NCI-H524 (cell line): ENCODE measurements around the gene DSCAML1.

Experiments used
- DNase-seq, 2 experiments: peaks; one replicate each; lab custom pipeline; 2025; lab: John Stamatoyannopoulos, UW

DSCAML1 gene

GRCh38 chr11:117443266-117444186, 353.5 kb downstream of the DSCAML1 start:
- peak; percentile 57 to 72 for DNase-seq

- DNase-seq, result no peak
These were observed 354.2 kb downstream of the DSCAML1 start for GRCh38 chr11:117442869-117443239.

- DNase-seq, result no peak
These were observed 354.8 kb downstream of the DSCAML1 start for GRCh38 chr11:117442049-117442868.

GRCh38 chr11:117441146-117441975, 355.7 kb downstream of the DSCAML1 start:
- DNase-seq, result no peak

DNA sequence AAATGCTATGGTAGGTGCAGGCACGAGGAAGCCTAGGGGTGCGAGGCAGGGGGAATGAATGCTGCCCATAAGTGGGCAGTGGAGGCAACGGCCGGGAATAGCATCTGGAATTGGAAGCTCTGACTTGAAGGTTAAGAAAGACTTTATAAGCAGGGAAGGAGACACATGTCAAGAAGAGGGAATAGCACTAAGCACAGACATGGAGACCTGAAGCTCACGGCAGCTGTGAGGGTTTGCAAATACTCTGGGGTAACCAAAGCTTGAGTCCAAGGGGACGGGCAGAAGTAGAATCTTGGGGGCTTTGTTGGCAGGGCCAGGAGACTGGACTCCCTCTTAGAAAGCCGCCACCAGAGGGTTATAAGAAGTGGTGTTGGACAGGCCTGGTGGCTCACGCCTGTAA, 356.8 kb downstream of the DSCAML1 start:
- no peak for DNase-seq

- no peak for DNase-seq
These were observed 357.8 kb downstream of the DSCAML1 start for GRCh38 chr11:117439256-117439655.

DNA sequence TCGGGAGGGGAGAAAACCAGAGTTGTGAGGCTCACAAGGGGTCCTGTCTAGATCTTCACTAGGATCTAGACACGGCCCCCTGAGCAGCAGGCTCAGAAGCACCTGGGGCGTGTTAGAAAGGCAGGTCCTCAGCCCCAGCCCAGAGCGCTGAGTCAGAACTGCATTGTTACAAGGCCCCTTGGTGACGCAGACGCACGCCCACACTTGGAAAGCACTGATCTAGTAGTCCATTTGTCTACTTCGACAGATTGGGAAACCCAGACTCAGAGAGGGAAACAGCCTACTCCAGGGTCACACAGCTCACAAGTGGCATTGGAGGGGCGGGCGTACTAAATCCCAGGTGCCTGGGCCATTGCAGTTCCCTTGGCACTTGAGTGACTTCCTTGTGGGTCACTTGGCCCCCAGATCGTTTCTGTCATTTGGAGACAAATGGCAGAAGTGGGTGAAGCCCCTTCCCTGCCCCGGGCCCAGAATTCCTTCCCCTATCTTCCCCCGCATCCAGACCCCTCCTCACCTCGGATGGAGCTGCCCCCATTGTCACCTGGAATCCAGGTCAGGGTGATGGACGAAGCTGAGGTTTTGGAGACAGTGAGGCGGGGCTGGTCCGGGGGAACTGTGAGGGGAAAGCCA, 358.5 kb downstream of the DSCAML1 start:
- no peak for DNase-seq

DNA sequence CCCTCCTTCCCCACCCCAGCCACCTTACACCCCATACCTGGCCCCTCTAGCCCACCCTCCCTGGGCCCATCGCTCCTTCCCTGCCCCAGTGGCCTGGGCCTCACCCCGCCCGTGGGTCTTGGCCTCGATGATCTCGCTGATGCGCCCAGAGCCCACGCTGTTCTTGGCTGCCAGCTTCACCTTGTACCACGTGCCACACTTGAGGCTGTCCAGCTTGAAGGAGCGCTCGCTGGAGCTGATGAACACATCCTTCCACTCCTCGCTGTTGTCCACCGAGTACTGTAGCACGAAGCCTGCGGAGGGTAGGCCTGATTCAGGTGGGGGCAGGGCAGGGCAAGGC, 359.3 kb downstream of the DSCAML1 start:
- DNase-seq, result no peak

- no peak for DNase-seq
These were observed 359.8 kb downstream of the DSCAML1 start for GRCh38 chr11:117437041-117437790.

- no peak for DNase-seq
These were observed 361.7 kb downstream of the DSCAML1 start for GRCh38 chr11:117435326-117435725.

GRCh38 chr11:117434481-117434880, 362.5 kb downstream of the DSCAML1 start:
- no peak for DNase-seq

- DNase-seq, result no peak
These were observed 363.3 kb downstream of the DSCAML1 start for GRCh38 chr11:117433717-117434116.

- no peak for DNase-seq
These were observed 365.6 kb downstream of the DSCAML1 start for GRCh38 chr11:117431436-117431835.

DNA sequence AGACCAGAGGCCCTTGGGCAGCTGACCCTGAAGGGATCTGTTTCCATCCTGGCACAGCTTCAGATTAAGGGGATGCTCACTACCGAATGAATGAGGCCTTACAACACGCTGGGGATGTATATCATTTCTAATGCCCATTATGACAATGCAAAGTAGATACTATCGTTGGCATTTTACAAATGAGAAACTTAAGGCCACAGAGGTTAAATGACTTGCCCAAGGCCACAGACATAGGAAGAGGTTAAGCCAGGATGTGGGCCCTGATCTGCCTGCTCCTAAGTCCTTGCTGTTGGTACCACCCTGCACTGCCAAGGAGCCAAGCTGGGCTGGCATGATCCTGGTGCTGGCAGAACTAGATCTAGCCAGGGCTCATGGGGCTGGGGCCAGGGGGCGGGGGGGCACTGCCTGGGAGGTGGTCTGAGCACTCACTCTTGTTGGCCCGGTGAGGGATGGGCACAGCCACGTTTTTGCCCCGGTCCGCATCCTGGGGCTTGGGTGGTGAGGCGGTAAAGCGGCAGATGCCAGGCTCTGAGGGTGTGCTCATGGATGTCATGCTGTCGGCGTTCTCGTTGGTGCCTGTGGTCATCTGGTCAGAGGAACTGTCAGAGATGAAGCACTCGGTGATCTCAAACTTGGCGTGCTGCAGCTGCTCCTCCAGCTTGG, 366.6 kb downstream of the DSCAML1 start:
- no peak for DNase-seq

DNA sequence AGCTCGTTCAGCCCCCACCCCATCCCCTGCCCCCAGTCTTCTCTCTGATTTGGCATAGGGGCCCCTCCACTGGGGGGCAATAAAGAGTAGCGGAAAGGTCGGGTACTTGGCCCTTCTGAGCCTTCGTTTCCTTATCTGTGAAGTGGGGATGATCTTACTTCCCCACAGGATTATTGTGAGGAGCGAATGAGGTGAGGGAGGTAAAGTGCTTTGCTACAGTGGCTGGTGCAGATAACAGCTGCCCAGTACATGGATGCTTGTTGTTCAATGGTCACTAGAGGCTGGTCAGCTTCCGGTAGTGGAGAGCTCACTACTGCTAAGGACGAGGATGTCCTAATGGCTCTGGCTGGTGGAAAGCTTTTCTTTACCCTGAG, 368.2 kb downstream of the DSCAML1 start:
- no peak for DNase-seq

DNA sequence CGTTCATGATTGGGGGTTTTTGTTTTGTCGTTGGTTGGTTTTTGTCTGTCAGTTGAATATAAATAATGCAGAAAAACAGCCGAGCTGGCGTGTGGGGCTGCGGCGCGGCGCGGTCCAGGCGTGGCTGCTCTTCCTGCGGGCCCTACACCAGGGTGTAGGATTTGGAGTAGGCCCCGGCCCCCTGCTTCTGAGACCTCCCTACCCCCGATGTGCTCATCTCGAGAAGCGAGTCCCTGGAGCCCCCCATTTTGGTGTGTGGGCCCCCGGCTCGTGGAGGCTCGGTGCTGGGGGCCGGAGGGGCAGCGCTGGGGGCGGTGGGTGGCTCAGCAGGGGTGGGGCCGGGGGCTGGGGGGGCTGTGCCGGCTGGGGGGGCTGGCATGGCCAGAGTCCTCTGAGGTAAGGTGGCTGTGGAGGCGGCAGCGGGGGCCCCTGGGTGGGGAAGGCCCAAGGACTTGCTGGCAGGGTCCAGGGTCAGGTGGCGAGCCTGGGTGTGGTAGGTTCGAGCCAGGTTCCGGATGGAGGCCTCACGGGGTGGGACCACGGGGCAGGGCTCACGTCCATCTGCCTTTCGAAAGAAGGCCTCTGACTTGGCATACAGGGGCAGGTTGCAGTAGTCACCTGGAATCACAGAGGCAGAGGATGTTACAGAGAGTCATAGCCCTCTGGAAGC, 368.7 kb downstream of the DSCAML1 start:
- no peak for DNase-seq

- DNase-seq, result peak; percentile 4 to 48
These were observed 369.6 kb downstream of the DSCAML1 start for GRCh38 chr11:117427356-117427874.

GRCh38 chr11:117426941-117427340, 370.1 kb downstream of the DSCAML1 start:
- DNase-seq, result no peak

- DNase-seq, result peak; percentile 27 to 75
These were observed 370.7 kb downstream of the DSCAML1 start for GRCh38 chr11:117426297-117426685.
